ENCODE results near the gene DNAAF5.

DNA sequence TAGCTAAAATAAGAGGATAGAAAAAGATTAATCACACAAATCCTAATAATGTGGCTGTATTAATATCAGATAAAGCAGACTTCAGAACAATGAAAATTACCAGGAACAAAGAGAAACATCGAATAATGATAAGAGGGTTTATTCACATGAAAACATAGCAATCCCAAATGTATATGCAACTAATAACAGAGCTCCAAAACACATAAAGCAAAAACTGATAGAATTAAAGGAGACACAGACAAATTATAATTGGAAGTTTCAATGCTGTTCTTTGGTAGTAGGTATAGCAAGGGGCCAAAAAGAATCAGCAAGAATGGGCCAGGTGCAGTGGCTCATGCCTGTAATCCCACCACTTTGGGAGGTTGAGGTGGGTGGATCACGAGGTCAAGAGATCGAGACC is 23.4 kb upstream of the DNAAF5 start:
- TF ChIP-seq, protein P1, sequence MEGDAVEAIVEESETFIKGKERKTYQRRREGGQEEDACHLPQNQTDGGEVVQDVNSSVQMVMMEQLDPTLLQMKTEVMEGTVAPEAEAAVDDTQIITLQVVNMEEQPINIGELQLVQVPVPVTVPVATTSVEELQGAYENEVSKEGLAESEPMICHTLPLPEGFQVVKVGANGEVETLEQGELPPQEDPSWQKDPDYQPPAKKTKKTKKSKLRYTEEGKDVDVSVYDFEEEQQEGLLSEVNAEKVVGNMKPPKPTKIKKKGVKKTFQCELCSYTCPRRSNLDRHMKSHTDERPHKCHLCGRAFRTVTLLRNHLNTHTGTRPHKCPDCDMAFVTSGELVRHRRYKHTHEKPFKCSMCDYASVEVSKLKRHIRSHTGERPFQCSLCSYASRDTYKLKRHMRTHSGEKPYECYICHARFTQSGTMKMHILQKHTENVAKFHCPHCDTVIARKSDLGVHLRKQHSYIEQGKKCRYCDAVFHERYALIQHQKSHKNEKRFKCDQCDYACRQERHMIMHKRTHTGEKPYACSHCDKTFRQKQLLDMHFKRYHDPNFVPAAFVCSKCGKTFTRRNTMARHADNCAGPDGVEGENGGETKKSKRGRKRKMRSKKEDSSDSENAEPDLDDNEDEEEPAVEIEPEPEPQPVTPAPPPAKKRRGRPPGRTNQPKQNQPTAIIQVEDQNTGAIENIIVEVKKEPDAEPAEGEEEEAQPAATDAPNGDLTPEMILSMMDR (IDR thresholded peaks at IDR 0.05), result no peak
- TF ChIP-seq ZFX (IDR thresholded peaks at IDR 0.05; ENCODE audit: borderline replicate concordance), result no peak
